OCI-LY1 (cell line): ENCODE data around the gene STX8.

Experiments
- H2AFZ ChIP-seq: fragments of 200-600 bp; sonication (generic), shearing (Covaris generic); 2 replicates; pipeline ENCODE4 v1.6.0; 2014; ENCODE audit warnings: antibody characterized with exemption, mild to moderate bottlenecking, low read length
- H3F3A ChIP-seq: fragments of 200-600 bp; sonication (generic), shearing (Covaris generic); 2 replicates; pipeline ENCODE4 v1.6.0; 2014; ENCODE audit warnings: mild to moderate bottlenecking, antibody characterized with exemption, low read length, moderate library complexity; ENCODE audit not compliant: insufficient read depth
- H3K27ac ChIP-seq: fragments of 200-600 bp; sonication (generic); 2 replicates; pipeline ENCODE4 v1.5.1; 2014; ENCODE audit warnings: low read length, mixed run types, mild to moderate bottlenecking, low read depth; ENCODE audit not compliant: poor library complexity, severe bottlenecking
- H3K27me3 ChIP-seq: fragments of 200-600 bp; sonication (generic); 2 replicates; pipeline ENCODE4 v1.6.0; 2014; ENCODE audit warnings: antibody characterized with exemption, mild to moderate bottlenecking, low read length, moderate library complexity; ENCODE audit not compliant: insufficient read depth
- H3K36me3 ChIP-seq: fragments of 200-600 bp; sonication (generic); 2 replicates; pipeline ENCODE4 v1.6.1; 2014; ENCODE audit warnings: mild to moderate bottlenecking, antibody characterized with exemption, low read length, moderate library complexity, mixed read lengths; ENCODE audit not compliant: insufficient read depth
- H3K4me1 ChIP-seq: fragments of 200-600 bp; sonication (generic); 2 replicates; pipeline ENCODE4 v1.5.1; 2014; ENCODE audit warnings: mild to moderate bottlenecking, low read length, moderate library complexity; ENCODE audit not compliant: insufficient read depth, severe bottlenecking
- H3K4me2 ChIP-seq: fragments of 200-600 bp; sonication (generic), shearing (Covaris generic); 2 replicates; pipeline ENCODE4 v1.6.1; 2014; ENCODE audit warnings: low read length
- H3K4me3 ChIP-seq: fragments of 200-600 bp; sonication (generic); 2 replicates; pipeline ENCODE4 v1.5.1; 2014; ENCODE audit warnings: low read length, low read depth, mild to moderate bottlenecking, mixed read lengths; ENCODE audit not compliant: poor library complexity, severe bottlenecking
- H3K79me2 ChIP-seq: fragments of 200-600 bp; shearing (Covaris generic); 2 replicates; pipeline ENCODE4 v1.6.1; 2016; ENCODE audit warnings: mixed run types, low read length, mixed read lengths; ENCODE audit not compliant: insufficient read depth
- H3K9ac ChIP-seq: fragments of 200-600 bp; sonication (generic), shearing (Covaris generic); 2 replicates; pipeline ENCODE4 v1.6.1; 2014; ENCODE audit warnings: mild to moderate bottlenecking, low read length, mixed read lengths
- H3K9me2 ChIP-seq: fragments of 200-600 bp; sonication (generic), shearing (Covaris generic); 2 replicates; pipeline ENCODE4 v1.6.1; 2014; ENCODE audit warnings: low read depth, mild to moderate bottlenecking, low read length, mixed read lengths
- H3K9me3 ChIP-seq: fragments of 200-600 bp; shearing (Covaris generic); 2 replicates; pipeline ENCODE4 v1.6.1; 2014; ENCODE audit warnings: low read length, mixed read lengths
- H4K20me1 ChIP-seq: fragments of 200-600 bp; sonication (generic), shearing (Covaris generic); 2 replicates; pipeline ENCODE4 v1.6.0; 2016; ENCODE audit warnings: mild to moderate bottlenecking, low read length; ENCODE audit not compliant: insufficient read depth
- CTCF ChIP-seq: fragments of 200-600 bp; sonication (generic), shearing (Covaris generic); IDR thresholded peaks from 2 replicates; pipeline ENCODE4 v1.5.1; 2017; ENCODE audit warnings: mild to moderate bottlenecking, antibody characterized with exemption, low read length, moderate library complexity, mixed read lengths
- EZH2 ChIP-seq: fragments of 200-600 bp; sonication (generic), shearing (Covaris generic); IDR thresholded peaks from 2 replicates; pipeline ENCODE4 v1.8.0; 2017; ENCODE audit warnings: borderline replicate concordance, mixed run types, mild to moderate bottlenecking, antibody characterized with exemption, low read length, moderate library complexity, mixed read lengths

STX8 gene

GRCh38 chr17:9223531-9223930, 352.1 kb downstream of the STX8 start:
- no peak overlapping the region for H3K9ac ChIP-seq
- H3K4me3 ChIP-seq: no peak overlapping the region
- no peak overlapping the region for H2AFZ ChIP-seq
- H3K36me3 ChIP-seq: no peaks in the 10 kb centered on the region
- no peaks in the 10 kb centered on the region for H3F3A ChIP-seq
- H3K27me3 ChIP-seq: no peaks in the 10 kb centered on the region; the same call in 1 of the 2 replicates
- no peaks in the 10 kb centered on the region for H3K79me2 ChIP-seq
- no peak overlapping the region for H3K4me2 ChIP-seq
- no peaks in the 10 kb centered on the region for H3K4me1 ChIP-seq
- no peaks in the 10 kb centered on the region for H3K9me3 ChIP-seq
- no peak for TF ChIP-seq EZH2
- no peaks in the 10 kb centered on the region for H3K9me2 ChIP-seq
- H4K20me1 ChIP-seq: no peaks in the 10 kb centered on the region
- H3K27ac ChIP-seq: no peak overlapping the region

GRCh38 chr17:9221922-9222180, 353.8 kb downstream of the STX8 start:
- Histone ChIP-seq H3K4me3 (no peak overlapping the region), H3K9me2 (no peaks in the 10 kb centered on the region), H3K4me2 (no peak overlapping the region), H3K9me3 (no peaks in the 10 kb centered on the region), H2AFZ (no peak overlapping the region), H3K4me1 (no peaks in the 10 kb centered on the region), H4K20me1 (no peaks in the 10 kb centered on the region), H3K36me3 (no peaks in the 10 kb centered on the region), H3K27me3 (no peaks in the 10 kb centered on the region), H3K79me2 (no peaks in the 10 kb centered on the region), H3F3A (no peaks in the 10 kb centered on the region), H3K27ac (no peak overlapping the region), H3K9ac (no peak overlapping the region)
- TF ChIP-seq EZH2: no peak
- no peak for TF ChIP-seq CTCF

GRCh38 chr17:9221147-9221921, 354.3 kb downstream of the STX8 start:
- H2AFZ ChIP-seq: no peak overlapping the region
- no peaks in the 10 kb centered on the region for H3K9me2 ChIP-seq
- no peaks in the 10 kb centered on the region for H3K79me2 ChIP-seq
- no peaks in the 10 kb centered on the region for H3K4me1 ChIP-seq
- no peaks in the 10 kb centered on the region for H3K9me3 ChIP-seq
- H3K4me2 ChIP-seq: no peak overlapping the region
- H3K4me3 ChIP-seq: no peak overlapping the region
- no peaks in the 10 kb centered on the region; the same call in 1 of the 2 replicates for H3K36me3 ChIP-seq
- H4K20me1 ChIP-seq: no peaks in the 10 kb centered on the region
- no peak overlapping the region for H3K9ac ChIP-seq
- TF ChIP-seq CTCF (no peak), EZH2 (no peak)
- no peaks in the 10 kb centered on the region for H3F3A ChIP-seq
- H3K27me3 ChIP-seq: no peaks in the 10 kb centered on the region
- no peak overlapping the region for H3K27ac ChIP-seq
